ENCODE results near the gene AP1M2. TPM values are rescaled to one million over a fixed set of nuclear protein-coding genes. Genes with fewer than 3 reads are reported as not detected.
A peak's percentile ranks its signal among the peaks of the same experiment; 100 is the strongest.

AP1M2 gene
- total RNA-seq, 2 donors from 2014 or later: 28.1 to 85.8 TPM

DNA sequence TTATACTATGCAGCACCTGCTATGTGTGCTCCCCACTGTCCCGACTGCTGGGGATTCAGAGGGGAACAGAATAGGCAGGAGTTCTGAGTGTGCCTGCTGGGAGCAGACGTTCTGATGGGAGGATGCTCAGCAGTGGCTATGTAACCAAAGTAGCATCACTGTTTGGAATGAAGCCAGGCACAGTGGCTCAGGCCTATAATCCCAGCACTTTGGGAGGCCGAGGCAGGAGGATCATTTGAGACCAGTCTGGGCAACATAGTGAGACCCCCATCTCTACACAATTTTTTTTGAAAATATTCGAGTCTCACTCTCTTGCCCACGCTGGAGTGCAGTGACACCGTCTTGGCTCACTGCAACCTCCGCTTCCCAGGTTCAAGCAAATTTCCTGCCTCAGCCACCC lies 37.4 kb downstream of the AP1M2 start:
- Histone ChIP-seq H3K4me1 (replicated peaks) (peaks cover 2% of the 10 kb centered on the region), H3K27ac (no peak overlapping the region), H3K36me3 (peaks cover 8 to 20% of the 10 kb centered on the region in 2 donors), H3K9me3 (no peaks in the 10 kb centered on the region), H3K27me3 (replicated peaks; ENCODE audit: insufficient read depth) (no peaks in the 10 kb centered on the region), H3K4me3 (no peak overlapping the region)
- WGBS: 82% methylated on average over 7 of the region's 7 CpGs
- intact Hi-C loops (cut with DNase I): no loop called here
- no peak for DNase-seq (ENCODE audit: low spot score)
- no peak for TF ChIP-seq POLR2A (IDR thresholded peaks at IDR 0.05)

DNA sequence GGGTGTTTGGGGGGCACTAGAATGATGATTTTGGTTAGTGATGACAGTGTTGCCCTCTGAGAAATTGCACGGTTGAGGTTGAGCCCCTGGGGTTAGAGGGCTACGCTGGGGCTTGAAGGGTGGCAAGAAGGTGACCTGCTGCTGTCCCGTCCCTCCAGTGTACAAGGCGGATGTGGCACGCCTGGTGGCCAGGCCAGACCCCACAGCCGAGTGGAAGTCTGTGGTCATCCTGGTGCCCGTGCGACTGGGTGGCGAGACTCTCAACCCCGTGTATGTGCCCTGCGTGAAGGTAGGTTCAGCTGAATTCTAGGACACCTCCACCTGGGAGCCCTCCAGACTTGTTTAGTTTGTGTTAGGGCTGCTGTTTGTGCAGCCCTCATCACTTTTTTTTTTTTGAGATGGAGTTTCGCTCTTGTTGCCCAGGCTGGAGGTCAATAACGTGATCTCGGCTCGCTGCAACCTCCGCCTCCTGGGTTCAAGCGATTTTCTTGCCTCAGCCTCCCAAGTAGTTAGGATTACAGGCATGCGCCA lies 38.3 kb downstream of the AP1M2 start:
- intact Hi-C loops (cut with DNase I): no loop called here
- peaks cover 4% of the 10 kb centered on the region for H3K4me1 ChIP-seq (replicated peaks)
- no peak overlapping the region for H3K27ac ChIP-seq
- no peak overlapping the region for H3K4me3 ChIP-seq
- H3K36me3 ChIP-seq: peaks cover 8 to 20% of the 10 kb centered on the region in 2 donors
- TF ChIP-seq, protein P1, sequence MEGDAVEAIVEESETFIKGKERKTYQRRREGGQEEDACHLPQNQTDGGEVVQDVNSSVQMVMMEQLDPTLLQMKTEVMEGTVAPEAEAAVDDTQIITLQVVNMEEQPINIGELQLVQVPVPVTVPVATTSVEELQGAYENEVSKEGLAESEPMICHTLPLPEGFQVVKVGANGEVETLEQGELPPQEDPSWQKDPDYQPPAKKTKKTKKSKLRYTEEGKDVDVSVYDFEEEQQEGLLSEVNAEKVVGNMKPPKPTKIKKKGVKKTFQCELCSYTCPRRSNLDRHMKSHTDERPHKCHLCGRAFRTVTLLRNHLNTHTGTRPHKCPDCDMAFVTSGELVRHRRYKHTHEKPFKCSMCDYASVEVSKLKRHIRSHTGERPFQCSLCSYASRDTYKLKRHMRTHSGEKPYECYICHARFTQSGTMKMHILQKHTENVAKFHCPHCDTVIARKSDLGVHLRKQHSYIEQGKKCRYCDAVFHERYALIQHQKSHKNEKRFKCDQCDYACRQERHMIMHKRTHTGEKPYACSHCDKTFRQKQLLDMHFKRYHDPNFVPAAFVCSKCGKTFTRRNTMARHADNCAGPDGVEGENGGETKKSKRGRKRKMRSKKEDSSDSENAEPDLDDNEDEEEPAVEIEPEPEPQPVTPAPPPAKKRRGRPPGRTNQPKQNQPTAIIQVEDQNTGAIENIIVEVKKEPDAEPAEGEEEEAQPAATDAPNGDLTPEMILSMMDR (IDR thresholded peaks at IDR 0.05): no peak
- TF ChIP-seq POLR2A (IDR thresholded peaks at IDR 0.05) (no peak), POLR2AphosphoS5 (IDR thresholded peaks at IDR 0.05) (no peak)
- H3K27me3 ChIP-seq (replicated peaks; ENCODE audit: insufficient read depth): no peaks in the 10 kb centered on the region
- no peak for DNase-seq (ENCODE audit: low spot score)
- WGBS: 94% methylated on average over 18 of the region's 18 CpGs
- H3K9me3 ChIP-seq: no peaks in the 10 kb centered on the region

DNA sequence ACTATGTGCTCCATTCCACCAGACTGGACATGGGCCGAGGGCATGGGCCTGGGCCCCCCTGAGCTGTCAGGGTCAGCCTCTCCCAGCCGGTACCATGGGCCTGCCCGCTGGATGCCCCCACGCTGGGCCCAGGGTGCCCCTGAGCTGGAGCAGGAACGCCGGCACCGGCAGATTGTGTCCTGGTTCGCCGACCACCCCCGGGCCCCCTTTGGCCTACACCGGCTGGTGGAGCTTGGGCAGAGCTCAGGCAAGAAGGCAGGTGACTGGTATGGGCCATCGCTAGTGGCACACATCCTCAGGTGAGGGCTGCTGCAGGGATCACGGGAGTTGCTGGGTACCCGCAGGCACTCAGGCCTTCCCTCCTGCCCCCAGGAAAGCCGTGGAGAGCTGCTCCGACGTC lies 40.3 kb downstream of the AP1M2 start:
- DNase-seq (ENCODE audit: low spot score): no peak
- intact Hi-C loops (cut with DNase I): no loop called here
- 91% methylated on average over 15 of the region's 17 CpGs for WGBS
- Histone ChIP-seq H3K36me3 (peaks cover 4 to 14% of the 10 kb centered on the region in 2 donors), H3K4me3 (no peak overlapping the region), H3K27me3 (replicated peaks; ENCODE audit: insufficient read depth) (no peaks in the 10 kb centered on the region), H3K27ac (no peak overlapping the region), H3K4me1 (replicated peaks) (peaks cover 4% of the 10 kb centered on the region), H3K9me3 (no peaks in the 10 kb centered on the region)
- TF ChIP-seq POLR2AphosphoS5 (IDR thresholded peaks at IDR 0.05) (no peak), POLR2A (IDR thresholded peaks at IDR 0.05) (no peak)
- TF ChIP-seq, protein P1 (IDR thresholded peaks at IDR 0.05): no peak

DNA sequence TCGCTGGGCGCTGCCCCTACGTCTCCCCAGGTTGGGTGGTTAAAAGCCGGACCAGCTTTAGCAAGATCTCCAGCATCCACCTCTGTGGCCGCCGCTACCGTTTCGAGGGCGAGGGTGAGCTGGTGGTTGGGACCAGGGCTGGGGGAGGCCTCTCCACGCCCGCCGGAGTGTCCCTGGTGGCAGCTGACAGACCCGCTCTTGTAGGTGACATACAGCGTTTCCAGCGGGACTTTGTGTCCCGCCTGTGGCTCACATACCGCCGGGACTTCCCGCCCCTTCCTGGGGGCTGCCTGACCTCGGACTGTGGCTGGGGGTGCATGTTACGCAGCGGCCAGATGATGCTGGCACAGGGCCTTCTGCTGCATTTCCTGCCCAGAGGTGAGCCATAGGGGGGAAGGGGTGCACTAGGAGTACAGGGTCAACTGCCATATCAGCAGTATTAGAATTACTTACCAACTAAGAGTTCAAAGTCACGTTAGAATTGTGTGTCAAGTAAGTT lies 42.3 kb downstream of the AP1M2 start:
- intact Hi-C loops (cut with DNase I): no loop called here
- H3K9me3 ChIP-seq: no peaks in the 10 kb centered on the region
- H3K36me3 ChIP-seq: peaks cover 0 to 12% of the 10 kb centered on the region in 2 donors
- H3K4me3 ChIP-seq: peak overlapping the region; percentile 100
- no peak for DNase-seq (ENCODE audit: low spot score)
- WGBS: 28% methylated on average over 15 of the region's 23 CpGs
- peaks cover 4% of the 10 kb centered on the region for H3K4me1 ChIP-seq (replicated peaks)
- no peak for TF ChIP-seq POLR2A (IDR thresholded peaks at IDR 0.05)
- TF ChIP-seq, protein P1 (IDR thresholded peaks at IDR 0.05): no peak
- TF ChIP-seq POLR2AphosphoS5 (IDR thresholded peaks at IDR 0.05): no peak
- peak overlapping the region; percentile 85 to 87 for H3K27ac ChIP-seq
- no peaks in the 10 kb centered on the region for H3K27me3 ChIP-seq (replicated peaks; ENCODE audit: insufficient read depth)

DNA sequence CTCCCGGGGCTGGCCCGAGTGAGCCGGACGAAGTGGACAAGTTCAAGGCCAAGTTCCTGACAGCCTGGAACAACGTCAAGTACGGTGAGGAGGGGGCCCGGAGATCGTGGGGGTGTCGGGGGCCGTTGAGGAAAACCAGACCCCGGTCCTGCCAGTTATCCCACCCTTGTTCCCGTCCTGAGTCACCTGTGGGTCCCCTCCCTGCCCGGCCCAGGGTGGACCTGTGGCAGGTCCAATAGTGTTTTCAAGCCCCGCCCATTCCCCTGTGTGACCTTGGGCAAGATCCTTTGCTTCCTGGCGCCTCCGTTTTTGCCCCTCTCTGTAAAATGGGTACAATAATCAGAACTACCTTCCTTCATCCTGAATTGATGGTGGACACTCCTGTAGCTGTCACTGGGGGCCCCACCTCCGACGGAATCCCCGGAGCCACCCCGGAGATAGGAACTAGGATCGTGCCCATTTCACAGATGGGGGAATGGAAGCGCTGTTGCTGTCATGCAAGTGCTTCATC lies 42.8 kb downstream of the AP1M2 start:
- Histone ChIP-seq H3K4me1 (replicated peaks) (peaks cover 4% of the 10 kb centered on the region), H3K27ac (peak overlapping the region; percentile 85 to 87), H3K27me3 (replicated peaks; ENCODE audit: insufficient read depth) (no peaks in the 10 kb centered on the region), H3K36me3 (peaks cover 0 to 12% of the 10 kb centered on the region in 2 donors), H3K9me3 (no peaks in the 10 kb centered on the region), H3K4me3 (peak overlapping the region; percentile 100)
- no peak for DNase-seq (ENCODE audit: low spot score)
- intact Hi-C loops (cut with DNase I): no loop called here
- TF ChIP-seq POLR2A (IDR thresholded peaks at IDR 0.05) (no peak), POLR2AphosphoS5 (IDR thresholded peaks at IDR 0.05) (no peak)
- TF ChIP-seq, protein P1 (IDR thresholded peaks at IDR 0.05): no peak
- WGBS: 18% methylated on average over 22 of the region's 22 CpGs

Data from prostate gland (tissue), 2 donors.